PC-3 (cell line): ENCODE results near the gene FOXD2. TPM values are rescaled to one million over a fixed set of nuclear protein-coding genes. Genes with fewer than 3 reads are reported as not detected.

Experiments used
- ATAC-seq: fragments of 200-7000 bp; cut with Tn5 transposase; 2 replicates; pipeline ENCODE4 v1.9.1; 2020; ENCODE audit warnings: mild to moderate bottlenecking, moderate library complexity
- BruUV-seq: library from RNA; stranded (reverse); fragments of 400-500 nt; replicated peaks from 2 replicates; lab custom pipeline; 2021; lab: Mats Ljungman, UMichigan
- CTCF ChIA-PET: fragments of 300-600 bp; sonication (Branson Sonifier 250); formaldehyde crosslinking; loops from one replicate; lab custom pipeline; 2022; ENCODE audit warnings: antibody characterized with exemption; lab: Charles Lee
- POLR2A ChIA-PET: fragments of 300-600 bp; sonication (Branson Sonifier 250); formaldehyde crosslinking; loops from one replicate; lab custom pipeline; 2022; ENCODE audit warnings: antibody characterized with exemption; ENCODE audit not compliant: unreplicated experiment; lab: Charles Lee
- DNase-seq: peaks from one replicate; pipeline ENCODE4 v3.0.0-alpha.2; 2015
- H2AFZ ChIP-seq: fragments of 300-600 bp; sonication (generic); 2 replicates; pipeline ENCODE4 v1.6.0; 2016; ENCODE audit warnings: antibody characterized with exemption, low read length
- H3F3A ChIP-seq: fragments of 300-600 bp; sonication (generic); one replicate; pipeline ENCODE4 v1.6.0; 2017; ENCODE audit warnings: antibody characterized with exemption, low read length, control low read depth, mild to moderate bottlenecking; ENCODE audit not compliant: unreplicated experiment
- H3K27ac ChIP-seq: fragments of 300-600 bp; sonication (generic); 2 replicates; pipeline ENCODE4 v1.5.1; 2016; ENCODE audit warnings: mild to moderate bottlenecking, low read length
- H3K27me3 ChIP-seq: fragments of 300-600 bp; sonication (generic); 2 replicates; pipeline ENCODE4 v1.6.1; 2016; ENCODE audit warnings: low read length, mixed read lengths
- H3K36me3 ChIP-seq: fragments of 300-600 bp; sonication (generic); 2 replicates; pipeline ENCODE4 v1.6.1; 2016; ENCODE audit warnings: low read depth, mixed run types, low read length, mixed read lengths
- H3K4me1 ChIP-seq: fragments of 300-600 bp; sonication (generic); 2 replicates; pipeline ENCODE4 v1.5.1; 2016; ENCODE audit warnings: low read length; ENCODE audit not compliant: insufficient read depth
- H3K4me2 ChIP-seq: fragments of 300-600 bp; sonication (generic); 2 replicates; pipeline ENCODE4 v1.6.0; 2016; ENCODE audit warnings: low read length
- H3K4me3 ChIP-seq: fragments of 300-600 bp; sonication (generic); 2 replicates; pipeline ENCODE4 v1.5.1; 2016; ENCODE audit warnings: mild to moderate bottlenecking, low read length, mixed read lengths
- H3K79me2 ChIP-seq: fragments of 300-600 bp; sonication (generic); 2 replicates; pipeline ENCODE4 v1.6.1; 2017; ENCODE audit warnings: low read length, mixed read lengths
- H3K9ac ChIP-seq: fragments of 300-600 bp; sonication (generic); 2 replicates; pipeline ENCODE4 v1.6.0; 2016; ENCODE audit warnings: mild to moderate bottlenecking, low read length
- H3K9me2 ChIP-seq: fragments of 300-600 bp; sonication (generic); replicated peaks from 2 replicates; pipeline ENCODE4 v1.6.1; 2016; ENCODE audit warnings: mixed run types, low read length, mixed read lengths
- H3K9me3 ChIP-seq: fragments of 300-600 bp; sonication (generic); 2 replicates; pipeline ENCODE4 v1.6.1; 2016; ENCODE audit warnings: low read length, mixed read lengths
- H4K20me1 ChIP-seq: fragments of 300-600 bp; sonication (generic); 2 replicates; pipeline ENCODE4 v1.6.1; 2016; ENCODE audit warnings: low read length, mixed read lengths
- EZH2 ChIP-seq: fragments of 300-600 bp; sonication (generic); IDR thresholded peaks from one replicate; pipeline ENCODE4 v1.6.1; 2017; ENCODE audit warnings: antibody characterized with exemption, mild to moderate bottlenecking, low read length; ENCODE audit not compliant: unreplicated experiment
- EZH2phosphoT487 ChIP-seq: fragments of 300-600 bp; sonication (generic); IDR thresholded peaks from 2 replicates; pipeline ENCODE4 v1.6.1; 2018; ENCODE audit warnings: mild to moderate bottlenecking, antibody characterized with exemption, low read length, borderline replicate concordance
- intact Hi-C: fragments of 100-400 bp; cut with micrococcal nuclease; formaldehyde crosslinking; loops from 2 replicates; pipeline ENCODE4 v1.9.0; 2023
- total RNA-seq: library from RNA; depleted of rRNA; stranded (reverse); fragments of >200 nt; gene quantifications from 2 replicates; pipeline ENCODE4 v1.2.3, GENCODE V29; 2014
- TF ChIP-seq, protein P1 (sequence below): fragments of 300-600 bp; sonication (generic); conservative IDR thresholded peaks from 2 replicates; pipeline ENCODE4 v1.5.1; 2017; ENCODE audit warnings: antibody characterized with exemption, low read depth, mild to moderate bottlenecking, low read length

The FOXD2 gene
- total RNA-seq, 1 experiment from 2014 or later, result 0.80 TPM

DNA sequence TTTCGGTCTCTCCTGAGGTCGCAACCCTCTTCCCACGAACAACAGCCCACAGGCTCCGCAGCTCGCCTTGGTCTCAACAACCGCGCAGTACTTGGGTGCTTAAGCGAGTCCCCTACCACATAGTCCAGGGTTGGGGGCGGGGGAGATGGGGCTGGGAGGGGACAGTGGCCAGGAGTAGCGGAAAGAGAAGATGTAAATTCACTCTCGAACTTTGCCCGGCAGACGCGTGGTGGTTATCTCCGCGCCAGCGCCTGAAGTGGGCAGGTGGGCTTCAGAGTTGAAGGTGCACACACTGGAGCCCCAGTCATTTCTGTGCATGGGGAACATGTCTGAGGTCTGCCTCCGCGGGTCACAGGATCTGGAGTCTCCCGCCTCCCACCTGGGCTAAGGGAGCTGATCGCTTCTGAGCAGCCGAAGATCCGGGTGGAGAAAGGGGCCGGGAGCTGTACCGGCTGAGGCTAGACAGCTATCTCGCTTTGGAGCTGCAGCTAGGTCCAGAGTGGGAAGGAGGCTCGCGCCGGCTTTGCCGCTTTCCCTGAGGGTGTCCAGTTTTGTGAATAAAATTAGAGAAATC lies 4.3 kb upstream of the FOXD2 start:
- Histone ChIP-seq H3K27me3 (no peaks in the 10 kb centered on the region), H3F3A (no peaks in the 10 kb centered on the region), H3K36me3 (no peaks in the 10 kb centered on the region), H3K4me3 (peak overlapping the region; percentile 20; the same call in 1 of the 2 replicates), H3K9me2 (no peaks in the 10 kb centered on the region), H3K4me1 (peaks cover 12% of the 10 kb centered on the region; the same call in 1 of the 2 replicates), H2AFZ (peak overlapping the region; percentile 57; the same call in 1 of the 2 replicates), H3K9me3 (no peaks in the 10 kb centered on the region), H4K20me1 (no peaks in the 10 kb centered on the region), H3K4me2 (peak overlapping the region; percentile 71; the same call in 1 of the 2 replicates), H3K27ac (no peak overlapping the region), H3K9ac (no peak overlapping the region), H3K79me2 (no peaks in the 10 kb centered on the region)
- POLR2A ChIA-PET, result no interaction called here
- ATAC-seq (no peak), DNase-seq (no peak)
- BruUV-seq, result no TSS peak
- CTCF ChIA-PET, result interaction anchor here (1.8 to 2.3 kb wide), 2 partner anchors 271 to 292 kb away, joined by 4 to 11 read pairs; no protein-coding TSS in a partner anchor
- intact Hi-C loops, result loop anchor here (10.0 kb wide), 1 partner anchor 131 kb away; no protein-coding TSS in a partner anchor
- no peak for TF ChIP-seq EZH2phosphoT487
- TF ChIP-seq, protein P1, sequence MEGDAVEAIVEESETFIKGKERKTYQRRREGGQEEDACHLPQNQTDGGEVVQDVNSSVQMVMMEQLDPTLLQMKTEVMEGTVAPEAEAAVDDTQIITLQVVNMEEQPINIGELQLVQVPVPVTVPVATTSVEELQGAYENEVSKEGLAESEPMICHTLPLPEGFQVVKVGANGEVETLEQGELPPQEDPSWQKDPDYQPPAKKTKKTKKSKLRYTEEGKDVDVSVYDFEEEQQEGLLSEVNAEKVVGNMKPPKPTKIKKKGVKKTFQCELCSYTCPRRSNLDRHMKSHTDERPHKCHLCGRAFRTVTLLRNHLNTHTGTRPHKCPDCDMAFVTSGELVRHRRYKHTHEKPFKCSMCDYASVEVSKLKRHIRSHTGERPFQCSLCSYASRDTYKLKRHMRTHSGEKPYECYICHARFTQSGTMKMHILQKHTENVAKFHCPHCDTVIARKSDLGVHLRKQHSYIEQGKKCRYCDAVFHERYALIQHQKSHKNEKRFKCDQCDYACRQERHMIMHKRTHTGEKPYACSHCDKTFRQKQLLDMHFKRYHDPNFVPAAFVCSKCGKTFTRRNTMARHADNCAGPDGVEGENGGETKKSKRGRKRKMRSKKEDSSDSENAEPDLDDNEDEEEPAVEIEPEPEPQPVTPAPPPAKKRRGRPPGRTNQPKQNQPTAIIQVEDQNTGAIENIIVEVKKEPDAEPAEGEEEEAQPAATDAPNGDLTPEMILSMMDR, result no peak
- TF ChIP-seq EZH2, result no peak

GRCh38 chr1:47434051-47434842 lies 3.6 kb upstream of the FOXD2 start:
- Histone ChIP-seq H3K4me1 (peaks cover 12% of the 10 kb centered on the region; the same call in 1 of the 2 replicates), H3K27ac (no peak overlapping the region), H2AFZ (peak overlapping the region; percentile 57), H3K9ac (no peak overlapping the region), H3K79me2 (no peaks in the 10 kb centered on the region), H3K27me3 (no peaks in the 10 kb centered on the region), H3K4me3 (peak overlapping the region; percentile 20), H3K9me3 (no peaks in the 10 kb centered on the region), H4K20me1 (no peaks in the 10 kb centered on the region), H3F3A (no peaks in the 10 kb centered on the region), H3K4me2 (peak overlapping the region; percentile 71), H3K36me3 (no peaks in the 10 kb centered on the region), H3K9me2 (no peaks in the 10 kb centered on the region)
- POLR2A ChIA-PET, result no interaction called here
- BruUV-seq, result no TSS peak
- peak; percentile 56 for DNase-seq
- no peak for ATAC-seq
- CTCF ChIA-PET, result interaction anchor here (0.6 to 2.3 kb wide), 3 partner anchors 161 to 292 kb away, joined by 4 to 11 read pairs (median 4); no protein-coding TSS in a partner anchor
- intact Hi-C loops, result loop anchor here (10.0 kb wide), 1 partner anchor 131 kb away; no protein-coding TSS in a partner anchor
- TF ChIP-seq, protein P1, result no peak
- TF ChIP-seq EZH2 (no peak), EZH2phosphoT487 (no peak)
